Upper lobe of left lung (tissue), 4 donors: ENCODE data around the gene TLCD4.

ENCODE experiments used
- POLR2AphosphoS5 ChIP-seq, 2 donors: sonication (generic); formaldehyde crosslinking; IDR thresholded peaks; one replicate each; pipeline ENCODE4 v1.5.1; 2017; ENCODE audit warnings: antibody characterized with exemption in 2 of 2
- TF ChIP-seq, protein P1 (sequence below), 6 experiments: fragments of 450-650 bp in 4 of 6; fragments of 200-600 bp in 2 of 6; sonication (generic) in 2 of 6; IDR thresholded peaks; one replicate each; pipeline ENCODE4 v1.5.1; 2016 to 2019; ENCODE audit warnings: antibody characterized with exemption in 6 of 6

DNA sequence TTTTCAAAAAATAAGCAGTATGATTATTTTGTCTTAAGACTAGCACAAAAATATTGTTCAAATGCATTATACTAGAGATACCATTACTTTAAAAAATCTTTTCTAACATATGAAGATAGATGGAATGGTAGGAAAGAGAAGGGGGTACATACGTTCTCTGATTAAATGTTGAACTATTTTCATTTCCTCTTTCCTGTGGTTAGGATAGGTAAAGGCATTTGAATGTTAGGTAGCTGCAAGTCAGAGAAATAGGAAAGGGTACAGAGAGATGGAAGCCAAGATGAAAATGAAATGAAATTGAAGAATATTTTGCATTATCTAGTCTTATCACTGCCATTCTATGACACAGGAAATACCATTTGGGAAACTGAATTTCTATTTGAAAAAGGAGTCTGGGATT is 28.3 kb downstream of the TLCD4 start:
- TF ChIP-seq, protein P1, sequence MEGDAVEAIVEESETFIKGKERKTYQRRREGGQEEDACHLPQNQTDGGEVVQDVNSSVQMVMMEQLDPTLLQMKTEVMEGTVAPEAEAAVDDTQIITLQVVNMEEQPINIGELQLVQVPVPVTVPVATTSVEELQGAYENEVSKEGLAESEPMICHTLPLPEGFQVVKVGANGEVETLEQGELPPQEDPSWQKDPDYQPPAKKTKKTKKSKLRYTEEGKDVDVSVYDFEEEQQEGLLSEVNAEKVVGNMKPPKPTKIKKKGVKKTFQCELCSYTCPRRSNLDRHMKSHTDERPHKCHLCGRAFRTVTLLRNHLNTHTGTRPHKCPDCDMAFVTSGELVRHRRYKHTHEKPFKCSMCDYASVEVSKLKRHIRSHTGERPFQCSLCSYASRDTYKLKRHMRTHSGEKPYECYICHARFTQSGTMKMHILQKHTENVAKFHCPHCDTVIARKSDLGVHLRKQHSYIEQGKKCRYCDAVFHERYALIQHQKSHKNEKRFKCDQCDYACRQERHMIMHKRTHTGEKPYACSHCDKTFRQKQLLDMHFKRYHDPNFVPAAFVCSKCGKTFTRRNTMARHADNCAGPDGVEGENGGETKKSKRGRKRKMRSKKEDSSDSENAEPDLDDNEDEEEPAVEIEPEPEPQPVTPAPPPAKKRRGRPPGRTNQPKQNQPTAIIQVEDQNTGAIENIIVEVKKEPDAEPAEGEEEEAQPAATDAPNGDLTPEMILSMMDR (IDR thresholded peaks at IDR 0.05) = no peak
- no peak for TF ChIP-seq POLR2AphosphoS5 (IDR thresholded peaks at IDR 0.05)
